ENCODE measurements around the gene EGF.
"Not testable (repeated sequence)": the region's sequence is repeated elsewhere in the genome, so short reads cannot be mapped to it uniquely, and the experiment has no call there.

The EGF gene

DNA sequence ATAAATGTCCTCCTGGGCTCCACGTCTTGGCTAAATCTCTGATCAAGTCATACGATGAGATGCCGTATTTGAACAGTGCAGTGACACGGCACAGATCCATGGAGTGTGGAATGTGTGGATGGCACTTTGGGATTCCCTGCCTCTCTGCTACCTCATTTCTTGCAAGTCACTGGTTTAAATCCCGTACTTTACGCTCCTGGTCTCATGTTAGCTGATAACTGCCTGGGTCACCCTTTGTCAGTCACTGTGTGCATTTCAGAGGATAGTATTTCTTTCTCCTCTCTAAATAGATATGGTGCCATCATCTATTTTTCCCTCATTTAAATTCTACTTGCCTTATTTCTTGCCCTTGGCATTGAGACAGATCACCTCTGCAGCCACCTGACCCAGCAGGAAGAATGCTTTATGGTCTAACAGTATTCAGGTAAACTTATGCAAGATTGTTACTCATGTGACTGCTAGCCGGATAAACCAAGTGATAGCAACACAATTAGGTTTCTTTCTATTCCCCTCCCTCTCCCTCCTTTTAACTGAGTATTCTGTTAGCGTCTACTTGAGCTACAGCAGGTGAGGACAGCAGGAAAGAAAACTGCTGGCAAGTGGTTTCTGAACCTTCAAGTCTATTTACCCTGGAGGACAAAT lies 2.8 kb downstream of the EGF start:
- DNase-seq: no peak

DNA sequence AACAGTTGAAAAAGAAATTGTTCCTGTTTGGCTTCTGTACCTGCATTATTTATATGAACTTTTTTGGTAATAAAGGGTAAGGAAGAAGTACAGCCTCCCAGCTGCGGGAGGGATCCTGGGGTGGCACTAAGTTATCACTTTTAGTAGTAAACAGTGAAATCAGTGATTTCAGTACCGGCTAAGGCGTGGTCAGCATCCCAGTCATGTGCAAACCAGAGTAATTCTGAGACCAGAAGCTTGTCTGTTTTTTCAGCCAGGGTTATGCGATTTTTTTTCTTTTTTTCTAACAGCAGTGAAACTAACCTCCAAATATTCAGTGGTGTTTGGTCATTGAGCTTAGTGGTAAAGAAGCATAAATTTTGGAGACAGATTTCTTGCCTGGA lies 3.3 kb downstream of the EGF start:
- no peak for DNase-seq

DNA sequence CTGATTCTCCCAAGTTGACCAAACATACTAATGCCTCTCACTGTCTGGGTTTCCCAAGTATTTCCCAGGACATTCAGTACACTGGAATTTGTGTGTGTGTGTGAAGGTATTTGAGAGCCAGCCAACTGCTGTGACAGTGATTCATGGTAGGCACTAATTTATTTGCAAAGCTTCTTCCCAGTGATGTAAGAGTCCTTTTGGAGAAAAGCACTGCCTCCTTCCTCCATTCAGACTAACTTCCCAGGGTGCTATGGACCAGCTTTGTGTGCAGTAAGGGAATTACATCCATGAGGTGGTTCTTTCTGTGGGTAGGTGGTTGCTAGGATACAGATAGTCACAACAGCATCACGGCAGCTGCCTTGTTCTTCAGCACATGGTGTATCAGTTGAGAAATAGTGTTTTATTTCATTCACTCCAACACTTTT lies 8.7 kb downstream of the EGF start:
- DNase-seq: peak in 1 of 14 donors; percentile 0

DNA sequence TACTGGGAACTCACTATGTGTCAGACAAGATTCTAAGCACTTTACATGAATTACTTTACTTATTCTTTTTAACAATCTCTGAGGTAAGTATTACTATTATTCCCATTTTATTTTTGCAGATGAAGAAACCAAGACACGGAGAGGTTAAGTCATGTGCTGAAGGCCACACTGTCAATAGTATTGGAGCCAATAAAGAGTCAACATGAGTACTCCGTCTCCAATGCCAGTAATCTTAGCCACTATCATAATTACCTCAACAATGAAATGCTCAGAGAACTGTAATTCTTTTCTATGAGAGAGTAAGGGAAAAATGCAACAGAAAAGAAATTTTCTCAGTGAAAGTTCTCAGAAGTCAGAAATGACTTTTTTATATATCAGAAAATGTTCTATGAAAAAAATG lies 12.7 kb downstream of the EGF start:
- no peak for DNase-seq

DNA sequence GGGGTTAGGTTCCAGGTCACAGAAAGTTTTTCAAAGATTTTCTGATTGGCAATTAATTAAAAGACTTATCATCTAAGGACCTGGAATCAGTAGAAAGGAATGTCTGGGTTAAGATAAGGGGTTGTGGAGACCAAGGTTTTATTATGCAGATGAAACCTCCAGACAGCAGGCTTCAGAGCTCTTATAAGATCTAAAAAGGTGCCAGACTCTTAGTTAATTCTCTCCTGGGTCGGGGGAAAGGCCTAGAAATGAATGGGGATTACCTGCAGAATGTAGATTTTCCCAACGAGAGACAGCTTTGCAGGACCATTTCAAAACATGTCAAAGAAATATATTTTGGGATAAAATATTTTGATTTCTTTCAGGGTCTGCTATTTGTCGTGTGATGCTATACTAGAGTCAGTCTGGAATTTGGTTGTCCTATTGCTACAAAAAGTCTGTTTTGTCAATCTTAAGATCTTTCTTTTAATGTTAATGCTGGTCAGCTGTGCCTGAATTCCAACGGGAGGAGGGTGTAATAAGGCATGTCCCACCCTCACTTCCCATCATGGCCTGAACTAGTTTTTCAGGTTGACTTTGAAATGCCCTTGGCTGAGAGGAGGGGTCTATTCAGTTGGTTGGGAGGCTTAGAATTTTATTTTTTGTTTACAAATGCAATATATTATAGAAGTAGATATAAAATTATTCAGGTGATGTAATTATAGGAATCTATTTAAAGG lies 15.8 kb downstream of the EGF start:
- DNase-seq: no peak

DNA sequence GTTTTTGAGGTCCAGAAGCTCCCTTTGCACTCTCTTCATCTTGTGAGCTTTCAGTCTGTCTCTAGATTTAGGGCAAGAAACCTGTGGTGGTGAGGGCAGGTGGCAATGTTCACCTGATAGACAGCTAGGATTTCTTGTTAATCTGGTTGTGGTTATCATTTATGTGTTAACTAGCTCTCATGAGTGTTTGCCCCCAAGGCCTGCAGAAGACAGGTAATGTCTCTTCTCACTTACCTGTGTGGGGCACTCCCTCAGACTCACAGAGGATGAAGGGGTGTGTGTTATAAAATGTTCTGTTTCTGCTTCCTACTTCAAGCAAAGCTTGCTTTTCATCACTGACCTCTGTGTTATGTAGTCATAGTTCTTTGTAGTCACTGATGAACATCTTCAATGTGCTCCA lies 17.8 kb downstream of the EGF start:
- no peak for DNase-seq

DNA sequence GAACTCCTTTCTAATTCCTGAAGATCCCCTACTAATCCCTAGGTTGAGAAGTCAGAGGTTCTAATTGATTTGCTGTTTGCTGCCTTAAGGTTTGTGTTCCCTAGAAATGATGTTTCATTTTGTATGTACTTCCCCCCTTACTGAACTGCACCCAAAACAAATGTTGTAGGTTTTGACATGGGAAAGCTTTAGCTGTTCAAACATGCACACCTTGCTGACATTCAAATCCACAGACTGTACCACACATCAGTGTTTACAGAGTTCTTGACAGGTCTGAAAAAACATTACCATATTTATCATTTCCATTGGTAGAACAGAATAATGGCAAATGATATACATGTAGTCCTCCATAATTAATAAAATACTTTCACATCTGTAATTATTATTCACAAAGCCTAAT lies 18.2 kb downstream of the EGF start:
- no peak for DNase-seq

DNA sequence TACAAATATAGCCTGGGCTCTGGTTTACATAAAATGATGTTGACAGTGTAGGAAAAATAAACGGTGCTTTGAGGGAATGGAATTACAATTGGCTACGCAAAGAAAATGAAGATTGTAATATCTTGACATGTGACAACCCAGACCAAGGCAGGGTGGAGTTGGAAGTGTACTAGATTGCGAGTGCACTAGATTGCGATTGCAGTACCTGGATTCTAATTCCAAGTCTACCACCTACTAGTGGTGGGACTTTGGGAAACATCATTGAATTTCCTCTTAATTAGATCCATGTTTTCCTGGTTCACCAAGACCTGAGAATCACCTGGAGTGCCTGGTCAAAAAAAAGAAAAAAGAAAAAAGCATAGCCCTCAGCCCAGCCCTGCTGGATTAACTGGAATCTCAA lies 18.6 kb downstream of the EGF start:
- no peak for DNase-seq

DNA sequence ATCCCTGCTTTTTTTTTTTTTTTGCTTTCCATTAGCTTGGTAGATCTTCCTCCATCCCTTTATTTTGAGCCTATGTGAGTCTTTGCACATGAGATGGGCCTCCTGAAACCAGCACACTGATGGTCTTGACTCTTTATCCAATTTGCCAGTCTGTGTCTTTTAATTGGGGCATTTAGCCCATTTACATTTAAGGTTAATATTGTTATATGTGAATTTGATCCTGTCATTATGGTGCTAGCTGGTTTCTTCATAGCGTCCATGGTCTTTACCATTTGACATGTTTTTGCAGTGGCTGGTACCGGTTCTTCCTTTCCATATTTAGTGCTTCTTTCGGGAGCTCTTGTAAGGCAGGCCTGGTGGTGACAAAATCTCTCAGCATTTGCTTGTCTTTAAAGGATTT lies 24.7 kb downstream of the EGF start:
- not testable (repeated sequence) for DNase-seq

DNA sequence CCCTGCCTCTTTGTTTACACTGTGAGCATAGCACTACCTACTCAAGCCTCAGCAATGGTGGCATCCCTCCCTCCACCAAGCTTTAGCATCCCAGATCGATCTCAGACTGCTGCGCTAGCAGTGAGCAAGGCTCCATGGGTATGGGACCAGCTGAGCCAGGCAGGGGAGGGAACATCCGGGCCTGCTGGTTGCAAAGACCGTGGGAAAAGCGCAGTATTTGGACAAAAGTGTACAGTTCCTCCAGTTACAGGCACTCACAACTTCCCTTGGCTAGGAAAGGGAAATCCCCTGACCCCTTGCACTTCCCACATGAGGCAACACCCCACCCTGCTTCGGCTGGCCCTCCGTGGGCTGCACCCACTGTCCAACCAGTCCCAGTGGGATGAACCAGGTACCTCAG lies 26.5 kb downstream of the EGF start:
- no peak for DNase-seq

DNA sequence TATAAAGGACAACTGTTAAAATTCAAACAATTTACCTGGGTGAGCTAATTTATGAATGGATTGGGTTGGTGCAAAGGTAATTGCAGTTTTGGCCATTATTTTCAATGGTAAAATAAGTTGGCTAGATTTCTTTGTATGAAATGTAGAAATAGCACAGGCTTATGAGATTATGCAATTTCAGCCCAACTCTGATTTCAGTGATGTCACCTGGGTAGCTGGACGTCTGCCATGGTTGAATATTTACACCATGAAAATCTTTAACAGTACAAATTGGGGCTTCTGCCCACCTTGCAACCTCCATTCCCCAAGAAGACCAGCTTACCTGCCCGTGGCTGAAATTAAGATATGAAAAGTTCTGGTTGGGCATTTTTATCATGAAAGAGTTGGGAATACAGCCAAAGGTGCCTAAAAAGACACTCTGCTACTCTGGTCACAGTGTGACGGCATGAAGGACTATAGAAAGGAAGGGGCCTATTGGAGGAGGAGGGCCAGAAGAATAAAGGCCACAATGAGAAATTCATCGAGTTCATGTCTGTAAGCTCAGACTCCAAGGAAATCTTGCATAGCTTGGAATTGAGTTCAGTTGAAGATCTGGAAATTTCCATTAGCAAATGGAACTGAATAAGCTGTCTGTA lies 29.7 kb downstream of the EGF start:
- no peak for DNase-seq

DNA sequence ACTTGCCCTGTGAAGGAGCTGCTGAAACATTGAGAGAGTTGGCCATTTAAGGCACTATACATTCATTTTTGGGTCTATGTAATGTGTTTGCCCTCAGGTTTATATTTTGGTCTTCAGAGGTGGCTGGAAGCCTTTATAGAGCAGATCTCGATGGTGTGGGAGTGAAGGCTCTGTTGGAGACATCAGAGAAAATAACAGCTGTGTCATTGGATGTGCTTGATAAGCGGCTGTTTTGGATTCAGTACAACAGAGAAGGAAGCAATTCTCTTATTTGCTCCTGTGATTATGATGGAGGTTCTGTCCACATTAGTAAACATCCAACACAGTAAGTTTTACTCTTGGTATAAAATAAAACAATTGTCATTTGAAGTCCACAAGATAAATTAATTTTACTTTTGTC lies 31.1 kb downstream of the EGF start:
- DNase-seq: no peak

DNA sequence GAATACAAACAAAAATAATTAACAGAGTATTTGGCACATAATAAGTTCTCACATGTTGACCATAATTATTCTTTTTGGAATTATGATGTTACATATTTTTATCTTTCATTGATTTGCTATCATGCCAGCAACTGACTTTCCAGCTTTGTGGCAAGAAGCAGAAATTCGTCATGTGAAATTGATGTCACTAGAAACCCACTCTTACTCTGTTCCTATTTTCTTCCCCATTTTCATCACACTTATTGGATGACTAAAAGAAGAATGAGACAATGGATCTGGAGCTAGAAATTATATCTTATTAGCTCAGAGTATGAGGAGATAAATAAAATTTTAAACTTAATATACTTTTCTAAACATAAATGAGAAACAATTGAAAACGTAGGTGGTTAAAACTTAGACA lies 31.9 kb downstream of the EGF start:
- no peak for DNase-seq

DNA sequence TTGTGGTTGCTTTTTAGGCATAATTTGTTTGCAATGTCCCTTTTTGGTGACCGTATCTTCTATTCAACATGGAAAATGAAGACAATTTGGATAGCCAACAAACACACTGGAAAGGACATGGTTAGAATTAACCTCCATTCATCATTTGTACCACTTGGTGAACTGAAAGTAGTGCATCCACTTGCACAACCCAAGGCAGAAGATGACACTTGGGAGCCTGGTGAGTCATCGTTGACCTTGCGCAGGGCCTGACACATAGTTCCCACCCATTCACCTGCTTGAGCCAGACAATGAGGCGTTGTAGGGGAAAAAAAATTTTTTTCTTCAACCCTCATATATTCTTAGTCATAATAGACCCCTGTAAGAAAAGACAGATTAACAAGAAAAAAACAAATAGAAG lies 32.4 kb downstream of the EGF start:
- DNase-seq: no peak

DNA sequence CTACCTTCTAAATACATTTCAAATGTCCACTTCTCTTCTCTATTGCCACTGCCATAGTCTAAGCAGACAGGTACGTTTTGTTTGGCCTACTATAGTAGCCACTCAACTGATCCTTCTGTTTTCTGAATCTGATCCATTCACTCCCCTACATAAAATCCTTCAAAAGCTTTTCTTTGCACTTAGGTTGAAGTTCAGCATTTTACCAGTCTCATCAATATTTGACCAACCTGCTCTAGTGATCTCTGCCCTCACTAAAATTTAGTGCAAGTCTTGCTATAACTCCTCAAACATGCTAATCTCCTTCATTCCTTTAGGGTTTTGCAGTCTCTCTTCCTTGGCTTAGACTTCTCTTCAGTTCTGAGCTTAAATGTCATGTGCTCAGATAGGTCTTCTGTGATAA lies 33.4 kb downstream of the EGF start:
- DNase-seq: no peak

DNA sequence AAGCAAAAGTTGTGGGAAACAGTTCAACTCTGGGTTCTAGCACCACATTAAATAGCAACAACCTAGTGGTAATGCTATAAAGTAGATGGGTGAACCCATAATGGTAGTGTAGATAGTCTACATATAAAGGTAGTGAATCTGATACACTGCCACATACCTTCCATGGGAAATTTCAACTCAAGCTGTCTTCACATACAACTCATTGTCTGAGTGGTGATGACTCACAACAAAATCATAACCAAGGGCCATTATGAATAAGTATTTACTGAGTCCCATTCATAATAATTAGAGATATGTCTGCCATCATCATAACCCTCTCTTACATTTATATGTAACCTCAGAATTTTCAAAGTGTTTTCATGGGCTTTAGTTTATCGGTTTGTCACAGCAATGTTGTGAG lies 34.8 kb downstream of the EGF start:
- DNase-seq: no peak

DNA sequence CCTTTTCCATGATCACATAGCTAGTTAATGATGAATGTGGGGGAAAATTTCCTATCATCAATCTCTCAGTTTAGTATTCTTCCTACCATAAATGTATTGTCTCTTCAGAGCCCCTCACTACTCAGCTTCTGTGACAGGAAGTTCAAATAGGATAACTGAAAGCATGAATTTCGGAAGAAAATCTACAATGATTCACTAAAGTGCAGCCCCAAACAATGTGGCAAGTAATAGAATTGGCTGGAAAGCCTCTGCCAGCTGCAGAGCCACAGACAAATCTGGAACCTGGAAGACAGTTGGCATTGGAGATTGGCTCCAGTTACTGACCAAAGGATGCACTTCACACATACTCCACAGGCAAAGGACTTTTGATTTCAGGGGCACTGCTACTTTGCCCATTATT lies 35.2 kb downstream of the EGF start:
- no peak for DNase-seq

DNA sequence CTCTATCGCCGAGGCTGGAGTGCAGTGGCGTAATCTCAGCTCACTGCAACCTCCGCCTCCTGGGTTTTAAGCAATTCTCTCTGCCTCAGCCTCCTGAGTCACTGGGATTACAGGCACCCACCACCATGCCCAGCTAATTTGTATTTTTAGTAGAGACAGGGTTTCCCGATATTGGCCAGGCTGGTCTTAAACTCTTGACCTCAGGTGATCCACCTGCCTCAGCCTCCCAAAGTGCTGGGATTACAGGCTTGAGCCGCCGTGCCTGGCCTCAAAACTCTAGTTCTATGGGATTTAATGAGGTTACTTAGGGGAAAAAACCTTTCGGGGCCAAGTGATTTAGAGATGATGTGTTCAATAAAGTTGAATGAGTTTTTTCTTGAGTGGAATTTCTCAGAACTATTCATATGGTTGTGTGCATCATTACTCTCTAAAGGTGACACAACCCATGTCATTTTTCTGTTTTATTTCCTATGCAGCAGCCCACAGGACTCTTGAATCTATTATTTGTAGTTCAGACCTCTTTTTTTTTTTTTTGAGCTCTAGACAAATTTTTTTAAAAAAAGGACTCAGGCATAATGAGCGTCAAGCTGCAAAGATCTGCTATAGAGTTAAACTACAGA lies 36.5 kb downstream of the EGF start:
- not testable (repeated sequence) for DNase-seq

DNA sequence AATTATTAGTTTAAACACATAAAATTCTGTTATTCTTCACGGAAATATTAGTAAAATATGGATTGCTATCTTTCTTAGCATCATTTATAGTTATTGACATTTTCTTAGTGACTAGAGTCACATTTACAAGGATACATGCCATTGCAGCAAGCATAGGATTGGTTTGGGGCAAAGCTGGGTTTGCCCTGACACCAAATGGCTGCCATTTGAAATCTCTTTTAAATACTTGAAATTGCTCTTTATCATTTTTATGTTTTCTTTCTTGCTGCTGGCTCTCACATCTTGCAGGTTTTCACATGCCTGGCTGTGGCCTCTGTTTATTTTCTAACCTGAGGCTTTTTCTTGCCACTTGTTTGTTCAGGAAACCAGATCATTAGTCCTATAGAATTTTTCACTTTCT lies 39.9 kb downstream of the EGF start:
- DNase-seq: no peak

DNA sequence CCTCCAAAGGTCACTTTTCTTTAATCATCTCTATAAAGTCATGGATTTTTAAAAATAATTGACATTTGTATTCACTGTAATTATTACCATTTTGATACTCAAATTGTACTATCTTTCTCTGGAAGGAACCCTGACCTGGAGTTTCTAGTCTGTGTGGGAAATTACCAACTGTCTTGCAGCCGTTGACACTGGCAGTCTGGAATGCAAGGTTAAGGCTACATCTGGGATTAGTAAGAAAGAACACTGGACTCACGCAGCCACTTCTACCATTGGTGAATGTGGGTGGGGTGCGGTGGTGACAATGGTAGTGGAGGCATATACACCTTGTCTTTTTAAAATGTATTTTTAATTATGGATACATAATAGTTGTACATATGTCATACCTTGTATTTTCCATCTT lies 40.9 kb downstream of the EGF start:
- DNase-seq: no peak

DNA sequence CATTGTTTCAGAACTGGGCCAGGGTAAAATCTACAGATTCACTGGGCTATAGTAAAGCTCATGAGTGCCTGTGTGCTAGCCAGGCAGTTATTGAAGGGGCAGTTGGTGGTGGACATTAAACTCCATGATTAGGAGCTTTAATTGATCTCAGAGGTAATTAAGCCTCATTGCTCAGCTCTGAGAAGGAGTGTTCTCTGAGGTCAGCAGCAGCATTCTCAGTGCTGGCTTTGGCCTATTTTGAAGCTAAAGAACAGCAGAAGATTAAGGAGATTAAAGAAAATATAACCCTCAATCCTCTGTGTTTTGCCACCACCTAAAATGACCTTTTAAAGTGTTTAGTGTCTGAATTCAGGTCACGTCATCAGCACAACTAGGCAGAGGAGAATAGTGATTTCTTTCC lies 42.5 kb downstream of the EGF start:
- DNase-seq: no peak

DNA sequence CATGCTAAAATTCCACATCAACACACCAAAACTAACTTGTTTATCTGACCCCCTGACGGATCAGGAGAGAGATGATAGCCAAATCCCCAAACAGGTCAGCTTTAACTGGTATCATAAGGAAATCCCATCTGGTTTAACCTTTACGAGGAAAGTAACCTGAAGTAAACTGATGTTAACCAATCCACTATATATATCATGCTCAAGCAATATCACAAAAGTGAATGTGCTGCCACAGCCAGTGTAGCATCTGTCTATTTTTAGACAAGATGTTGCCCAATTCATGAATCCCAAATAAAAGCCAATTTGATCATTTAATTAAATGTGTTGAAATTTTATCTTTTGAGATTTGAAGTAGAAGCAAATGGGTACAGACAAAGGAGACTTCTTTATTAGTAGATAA lies 44.5 kb downstream of the EGF start:
- no peak for DNase-seq

DNA sequence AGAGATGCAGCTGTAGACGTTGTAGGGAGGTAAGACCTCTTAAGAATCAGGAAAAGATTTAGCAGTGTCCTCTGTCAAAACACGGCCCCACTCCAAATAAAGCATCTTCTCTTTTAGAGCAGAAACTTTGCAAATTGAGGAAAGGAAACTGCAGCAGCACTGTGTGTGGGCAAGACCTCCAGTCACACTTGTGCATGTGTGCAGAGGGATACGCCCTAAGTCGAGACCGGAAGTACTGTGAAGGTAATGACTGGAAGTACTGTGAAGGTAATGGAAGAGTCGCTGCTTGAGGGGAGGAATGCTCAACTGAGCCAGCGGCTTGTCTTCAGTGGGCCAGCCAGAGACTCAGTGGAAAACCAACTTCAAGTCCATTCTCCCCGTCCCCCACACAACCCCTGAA lies 46.5 kb downstream of the EGF start:
- no peak for DNase-seq

DNA sequence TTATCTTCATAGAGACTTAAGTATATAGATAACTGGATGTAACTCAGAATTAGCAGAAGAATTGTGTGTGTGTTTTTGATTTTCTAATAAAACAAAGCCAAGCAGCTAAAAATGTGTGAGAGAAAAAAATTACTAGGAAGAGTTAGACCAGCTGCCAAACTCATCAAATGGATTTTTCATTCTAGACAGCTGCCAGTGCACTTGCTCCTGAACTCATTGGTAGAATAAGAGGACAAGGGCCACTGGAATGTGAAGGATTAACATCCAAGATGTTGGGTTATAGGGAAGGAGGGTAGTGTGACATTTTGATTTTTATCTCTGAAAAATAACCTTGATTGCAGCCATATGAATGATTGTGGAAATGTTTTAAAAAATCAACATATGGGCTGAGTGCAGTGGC lies 49.7 kb downstream of the EGF start:
- DNase-seq: no peak

Measured in C1 segment of cervical spinal cord (tissue), 14 donors.